ENCODE results near the gene SRP14. TPM values are rescaled to one million over a fixed set of nuclear protein-coding genes. Genes with fewer than 3 reads are reported as not detected.
"Not testable (repeated sequence)": the region's sequence is repeated elsewhere in the genome, so short reads cannot be mapped to it uniquely, and the experiment has no call there.

Gene SRP14
- total and polyA plus RNA-seq, 9 donors, result 155 to 451 (median 215) TPM

DNA sequence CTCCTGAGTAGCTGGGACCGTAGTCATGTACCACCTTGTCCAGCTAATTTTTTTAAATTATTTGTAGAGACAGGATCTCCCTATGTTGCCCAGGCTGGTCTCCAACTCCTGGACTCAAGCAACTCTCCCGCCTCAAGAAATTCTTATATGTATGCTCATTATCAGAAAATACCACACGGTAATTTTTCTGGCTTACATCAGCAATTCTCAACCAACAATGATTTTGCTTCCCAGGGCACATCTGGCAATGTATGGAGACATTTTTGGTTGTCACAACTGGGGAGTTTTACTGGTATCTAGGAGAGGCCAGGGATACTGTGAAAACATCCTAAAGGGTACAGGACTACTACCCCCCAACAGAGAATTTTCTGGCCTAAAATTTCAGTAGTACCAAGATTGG is 10.8 kb downstream of the SRP14 start:
- Histone ChIP-seq H3K27me3 (no peaks in the 10 kb centered on the region), H3K36me3 (no peaks in the 10 kb centered on the region), H3K4me3 (no peak overlapping the region), H3K4me1 (ENCODE audit: insufficient read depth) (no peaks in the 10 kb centered on the region), H3K27ac (no peak overlapping the region), H3K9me3 (no peaks in the 10 kb centered on the region)
- TF ChIP-seq POLR2A (IDR thresholded peaks at IDR 0.05) (no peak), EP300 (IDR thresholded peaks at IDR 0.05) (no peak)
- TF ChIP-seq, protein P1, sequence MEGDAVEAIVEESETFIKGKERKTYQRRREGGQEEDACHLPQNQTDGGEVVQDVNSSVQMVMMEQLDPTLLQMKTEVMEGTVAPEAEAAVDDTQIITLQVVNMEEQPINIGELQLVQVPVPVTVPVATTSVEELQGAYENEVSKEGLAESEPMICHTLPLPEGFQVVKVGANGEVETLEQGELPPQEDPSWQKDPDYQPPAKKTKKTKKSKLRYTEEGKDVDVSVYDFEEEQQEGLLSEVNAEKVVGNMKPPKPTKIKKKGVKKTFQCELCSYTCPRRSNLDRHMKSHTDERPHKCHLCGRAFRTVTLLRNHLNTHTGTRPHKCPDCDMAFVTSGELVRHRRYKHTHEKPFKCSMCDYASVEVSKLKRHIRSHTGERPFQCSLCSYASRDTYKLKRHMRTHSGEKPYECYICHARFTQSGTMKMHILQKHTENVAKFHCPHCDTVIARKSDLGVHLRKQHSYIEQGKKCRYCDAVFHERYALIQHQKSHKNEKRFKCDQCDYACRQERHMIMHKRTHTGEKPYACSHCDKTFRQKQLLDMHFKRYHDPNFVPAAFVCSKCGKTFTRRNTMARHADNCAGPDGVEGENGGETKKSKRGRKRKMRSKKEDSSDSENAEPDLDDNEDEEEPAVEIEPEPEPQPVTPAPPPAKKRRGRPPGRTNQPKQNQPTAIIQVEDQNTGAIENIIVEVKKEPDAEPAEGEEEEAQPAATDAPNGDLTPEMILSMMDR (IDR thresholded peaks at IDR 0.05), result no peak
- WGBS, 3 donors, result 76 to 81% (median 80%) methylated on average over 3 of the region's 3 CpGs
- intact Hi-C loops (cut with DNase I), result no loop called here
- no peak for DNase-seq

DNA sequence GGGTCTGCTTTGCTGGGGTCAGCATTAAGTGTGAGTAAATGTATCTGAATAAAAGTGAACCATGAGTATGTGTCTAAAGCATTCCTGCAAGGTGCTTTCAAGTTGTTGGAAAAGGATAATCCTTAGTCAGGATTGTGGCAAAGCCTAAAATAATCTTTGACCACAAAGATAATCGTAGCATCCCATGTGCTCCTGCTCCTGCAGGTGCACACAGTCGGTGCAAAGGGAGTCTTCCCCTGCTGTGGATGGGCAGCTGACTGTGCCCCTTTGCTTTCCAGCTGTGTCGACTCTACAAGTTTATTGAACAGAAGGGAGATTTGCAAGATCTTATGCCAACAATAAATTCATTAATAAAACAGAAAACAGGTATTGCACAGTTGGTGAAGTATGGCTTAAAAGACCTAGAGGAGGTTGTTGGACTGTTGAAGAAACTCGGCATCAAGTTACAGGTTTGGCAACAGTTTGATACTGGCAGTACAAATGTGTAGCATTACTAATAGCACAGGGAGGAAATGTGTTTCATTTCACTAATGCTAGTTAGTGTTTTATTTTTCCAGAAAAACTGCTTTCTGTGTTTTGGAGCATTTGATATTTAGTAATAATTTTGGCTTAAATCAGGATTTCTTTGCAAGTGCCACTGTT is 22.6 kb downstream of the SRP14 start:
- no peaks in the 10 kb centered on the region for H3K36me3 ChIP-seq
- 63 to 70% (median 67%) methylated on average over 4 of the region's 4 CpGs for WGBS, 3 donors

DNA sequence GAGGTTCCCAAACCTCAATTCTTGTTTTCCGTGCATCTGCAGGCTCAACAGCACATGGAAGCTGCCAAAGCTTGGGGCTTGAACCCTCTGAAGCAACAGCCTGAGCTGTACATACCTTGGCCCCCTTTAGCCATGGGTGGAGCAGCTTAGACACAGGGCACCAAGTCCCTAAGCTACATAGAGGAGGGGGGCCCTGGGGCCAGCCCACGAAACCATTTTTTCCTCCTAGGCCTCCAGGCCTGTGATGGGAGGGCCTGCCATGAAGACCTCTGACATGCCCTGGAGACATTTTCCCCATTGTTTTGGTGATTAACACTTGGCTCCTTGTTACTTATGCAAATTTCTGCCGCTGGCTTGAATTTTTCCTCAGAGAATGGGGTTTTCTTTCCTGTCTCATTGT is 24.6 kb downstream of the SRP14 start:
- peaks cover 0 to 5% of the 10 kb centered on the region in 2 donors for H3K9me3 ChIP-seq
- H3K4me3 ChIP-seq, result no peak overlapping the region
- no peak for DNase-seq
- H3K27ac ChIP-seq, result no peak overlapping the region
- intact Hi-C loops (cut with DNase I), result no loop called here
- no peaks in the 10 kb centered on the region for H3K36me3 ChIP-seq
- WGBS, 3 donors, result 98 to 100% (median 100%) methylated on average over 3 of the region's 3 CpGs
- no peaks in the 10 kb centered on the region for H3K27me3 ChIP-seq
- H3K4me1 ChIP-seq (ENCODE audit: insufficient read depth), result no peaks in the 10 kb centered on the region
- TF ChIP-seq, protein P1 (IDR thresholded peaks at IDR 0.05), result no peak
- no peak for TF ChIP-seq EP300 (IDR thresholded peaks at IDR 0.05)
- no peak for TF ChIP-seq POLR2A (IDR thresholded peaks at IDR 0.05)

More for the DNA sequence above, 22.6 kb downstream of the SRP14 start:
- intact Hi-C loops (cut with DNase I), result no loop called here
- Histone ChIP-seq H3K4me1 (ENCODE audit: insufficient read depth) (no peaks in the 10 kb centered on the region), H3K4me3 (no peak overlapping the region), H3K27me3 (no peaks in the 10 kb centered on the region), H3K27ac (no peak overlapping the region), H3K9me3 (peaks cover 0 to 5% of the 10 kb centered on the region in 2 donors)
- TF ChIP-seq POLR2A (IDR thresholded peaks at IDR 0.05) (no peak), EP300 (IDR thresholded peaks at IDR 0.05) (no peak)
- TF ChIP-seq, protein P1 (IDR thresholded peaks at IDR 0.05), result no peak
- DNase-seq, result no peak

DNA sequence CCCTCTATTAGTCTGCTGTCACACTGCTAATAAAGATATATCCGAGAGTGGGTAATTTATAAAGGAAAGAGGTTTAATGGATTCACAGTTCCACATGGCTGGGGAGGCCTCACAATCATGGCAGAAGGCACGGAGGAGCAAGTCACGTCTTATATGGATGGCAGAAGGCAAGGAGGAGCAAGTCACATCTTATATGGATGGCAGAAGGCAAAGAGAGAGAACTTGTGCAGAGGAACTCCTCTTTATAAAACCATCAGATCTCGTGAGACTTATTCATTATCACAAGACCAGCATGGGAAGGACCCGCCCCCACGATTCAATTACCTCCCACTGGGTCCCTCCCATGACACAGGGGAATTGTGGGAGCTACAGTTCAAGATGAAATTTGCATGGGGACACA is 25.6 kb downstream of the SRP14 start:
- H3K4me1 ChIP-seq (ENCODE audit: insufficient read depth); H3K9me3 ChIP-seq; intact Hi-C loops (cut with DNase I); H3K36me3 ChIP-seq; H3K27ac ChIP-seq; H3K27me3 ChIP-seq; DNase-seq; H3K4me3 ChIP-seq: not testable (repeated sequence)
- WGBS, 3 donors, result 86 to 98% (median 97%) methylated on average over 6 of the region's 6 CpGs

DNA sequence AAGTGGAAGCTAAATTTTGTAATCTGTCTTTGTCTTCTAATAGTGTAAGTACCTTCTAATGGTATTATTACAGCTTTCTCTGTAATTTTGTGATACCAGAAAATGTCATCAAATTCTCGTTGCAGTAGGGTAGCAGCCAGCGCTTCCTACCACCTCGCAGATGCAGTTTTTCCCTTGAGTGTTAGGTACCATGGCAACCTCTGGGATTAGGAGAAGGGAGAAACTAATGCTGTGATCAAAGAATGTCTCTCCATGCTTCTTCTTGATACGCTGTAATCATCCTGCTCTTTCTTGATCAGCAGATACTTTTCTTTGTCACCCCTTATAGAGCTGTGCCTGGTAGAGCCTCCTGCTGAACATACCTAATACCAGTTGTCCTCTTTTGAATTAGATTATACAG is 27.7 kb downstream of the SRP14 start:
- no peak overlapping the region for H3K27ac ChIP-seq
- H3K4me3 ChIP-seq, result no peak overlapping the region
- H3K27me3 ChIP-seq, result no peaks in the 10 kb centered on the region
- intact Hi-C loops (cut with DNase I), result no loop called here
- H3K4me1 ChIP-seq (ENCODE audit: insufficient read depth), result no peaks in the 10 kb centered on the region
- no peaks in the 10 kb centered on the region for H3K36me3 ChIP-seq
- no peak for DNase-seq
- WGBS, 3 donors, result 91 to 92% (median 92%) methylated on average over 4 of the region's 4 CpGs
- no peak for TF ChIP-seq POLR2A (IDR thresholded peaks at IDR 0.05)
- TF ChIP-seq, protein P1 (IDR thresholded peaks at IDR 0.05), result no peak
- no peak for TF ChIP-seq EP300 (IDR thresholded peaks at IDR 0.05)
- H3K9me3 ChIP-seq, result peaks cover 0 to 5% of the 10 kb centered on the region in 2 donors
